ENCODE results near the gene BTNL8. TPM values are rescaled to one million over a fixed set of nuclear protein-coding genes. Genes with fewer than 3 reads are reported as not detected.

BTNL8 gene
- total RNA-seq, 1 donor from 2014 or later: not detected

DNA sequence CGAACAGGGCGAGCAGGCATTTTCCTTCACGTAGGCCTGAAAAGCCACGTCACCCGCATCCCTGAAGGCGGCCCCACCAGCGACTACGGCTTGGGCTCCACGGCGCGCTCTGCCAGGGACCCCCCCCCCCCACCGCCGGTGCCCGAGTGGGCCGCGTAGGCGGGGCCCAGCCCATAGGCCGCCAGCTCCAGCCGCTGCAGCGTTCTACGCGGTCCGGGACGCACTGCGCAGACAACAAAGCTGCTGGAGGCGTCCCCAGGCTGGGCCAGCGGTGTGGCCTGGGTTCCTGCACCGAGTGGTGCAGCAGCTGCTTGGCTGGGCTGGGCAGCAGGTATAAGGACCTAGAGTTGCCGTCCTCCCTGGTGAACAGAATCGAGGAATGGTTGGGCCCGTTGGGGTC lies 71.4 kb downstream of the BTNL8 start:
- no peak for ATAC-seq

DNA sequence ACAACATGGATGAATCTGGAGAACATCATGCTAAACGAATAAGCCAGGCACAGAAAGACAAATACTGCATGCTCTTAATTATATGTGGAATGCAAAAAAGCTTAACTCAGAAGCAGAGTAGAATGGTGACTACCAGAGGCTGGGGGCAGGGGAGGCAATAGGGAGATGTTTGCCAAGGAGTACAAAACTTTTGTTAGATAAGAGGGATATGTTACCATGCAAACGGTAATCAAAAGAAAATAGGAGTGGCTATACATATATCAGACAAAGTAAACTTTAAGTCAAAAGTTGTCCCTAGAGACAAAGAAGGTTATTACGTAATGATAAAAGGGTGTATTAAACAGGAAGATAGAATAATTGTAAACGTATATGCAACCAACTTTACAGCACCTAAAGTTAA lies 71.9 kb downstream of the BTNL8 start:
- ATAC-seq: no peak

DNA sequence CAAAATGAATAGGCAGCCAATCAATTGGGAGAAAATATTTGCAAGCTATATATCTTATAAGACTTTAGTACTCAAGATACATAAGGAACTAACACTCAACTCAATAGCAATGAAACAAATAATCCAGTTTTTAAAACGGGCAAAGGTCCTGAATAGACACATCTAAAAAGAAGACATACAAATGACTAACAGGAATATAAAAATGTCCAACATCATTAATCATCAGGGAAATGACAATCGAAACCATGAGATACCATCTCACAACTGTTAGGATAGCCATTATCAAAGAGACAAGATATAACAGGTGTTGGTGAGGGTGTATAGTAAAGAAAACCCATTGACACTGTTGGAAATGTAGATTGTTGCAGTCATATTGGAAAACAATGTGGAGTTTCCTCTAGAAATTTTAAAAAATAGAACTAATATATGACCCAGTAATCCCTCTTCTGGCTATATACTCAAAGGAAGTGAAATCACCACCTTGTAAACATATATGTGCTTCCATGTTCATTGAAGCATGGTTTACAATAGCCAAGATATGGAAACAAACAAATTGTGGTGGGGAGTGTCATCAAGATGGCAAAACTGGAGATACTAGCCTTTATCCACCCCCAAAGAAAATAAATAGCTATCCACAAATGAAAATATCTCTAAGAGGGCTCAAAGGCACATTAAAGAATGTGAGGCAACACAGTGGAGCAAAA lies 75.8 kb downstream of the BTNL8 start:
- ATAC-seq: no peak

DNA sequence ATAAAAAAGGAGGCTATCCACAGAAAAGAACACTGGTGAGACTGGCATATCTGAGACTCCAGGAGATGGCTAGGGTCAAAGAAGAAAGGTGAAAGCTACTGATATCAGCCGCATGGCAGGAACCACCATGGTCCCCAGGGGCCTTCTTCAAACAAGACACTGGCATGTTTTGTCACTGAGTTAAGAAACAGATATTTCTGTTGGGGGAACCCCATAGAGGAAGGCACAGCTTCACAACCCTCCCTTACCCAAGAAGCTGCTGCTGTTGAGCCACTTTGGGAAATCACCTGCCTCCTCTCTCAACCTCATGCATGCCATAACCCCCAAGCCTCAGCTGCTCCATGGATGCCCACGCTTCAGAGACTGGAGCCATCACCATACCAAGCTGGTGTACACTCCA lies 76.4 kb downstream of the BTNL8 start:
- no peak for ATAC-seq

DNA sequence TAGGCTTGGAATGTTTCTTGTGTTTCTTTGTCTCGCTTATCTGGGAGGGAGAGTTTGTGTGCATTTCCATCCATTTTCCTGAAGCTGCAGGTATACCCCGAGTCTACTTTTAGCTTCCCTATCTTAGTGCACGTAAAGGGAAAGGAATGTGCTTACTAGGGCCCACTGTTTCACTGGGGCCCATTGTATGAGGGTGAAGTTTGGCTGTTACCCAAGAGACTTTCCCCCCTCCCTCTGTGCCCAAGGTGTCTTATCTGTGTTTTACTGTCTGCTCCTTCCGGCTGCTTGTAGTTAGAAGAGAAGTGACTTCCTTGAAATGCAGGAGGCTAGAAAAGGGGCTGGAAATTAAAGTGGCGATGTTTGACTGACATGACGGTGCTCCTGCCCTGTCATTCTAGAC lies 77.6 kb downstream of the BTNL8 start:
- ATAC-seq: no peak

DNA sequence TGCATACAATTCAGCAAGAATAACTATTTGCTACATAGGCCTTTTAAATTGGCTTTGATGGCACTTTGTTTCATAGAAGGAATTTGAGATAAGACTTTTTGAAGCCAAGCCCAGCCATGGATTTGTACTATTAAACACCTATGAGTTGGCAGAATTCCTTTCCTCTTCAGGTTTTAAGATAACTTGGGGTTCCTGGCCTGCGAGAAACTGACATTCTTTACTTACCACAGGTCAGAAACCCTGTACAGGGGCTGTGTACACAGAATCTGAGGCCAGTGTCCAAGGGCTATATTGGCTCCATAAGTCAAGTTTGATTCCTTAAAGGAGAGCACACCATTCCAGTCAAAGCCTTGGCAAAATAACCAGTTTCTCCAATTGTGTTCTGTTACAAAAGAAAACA lies 78.9 kb downstream of the BTNL8 start:
- ATAC-seq: no peak

DNA sequence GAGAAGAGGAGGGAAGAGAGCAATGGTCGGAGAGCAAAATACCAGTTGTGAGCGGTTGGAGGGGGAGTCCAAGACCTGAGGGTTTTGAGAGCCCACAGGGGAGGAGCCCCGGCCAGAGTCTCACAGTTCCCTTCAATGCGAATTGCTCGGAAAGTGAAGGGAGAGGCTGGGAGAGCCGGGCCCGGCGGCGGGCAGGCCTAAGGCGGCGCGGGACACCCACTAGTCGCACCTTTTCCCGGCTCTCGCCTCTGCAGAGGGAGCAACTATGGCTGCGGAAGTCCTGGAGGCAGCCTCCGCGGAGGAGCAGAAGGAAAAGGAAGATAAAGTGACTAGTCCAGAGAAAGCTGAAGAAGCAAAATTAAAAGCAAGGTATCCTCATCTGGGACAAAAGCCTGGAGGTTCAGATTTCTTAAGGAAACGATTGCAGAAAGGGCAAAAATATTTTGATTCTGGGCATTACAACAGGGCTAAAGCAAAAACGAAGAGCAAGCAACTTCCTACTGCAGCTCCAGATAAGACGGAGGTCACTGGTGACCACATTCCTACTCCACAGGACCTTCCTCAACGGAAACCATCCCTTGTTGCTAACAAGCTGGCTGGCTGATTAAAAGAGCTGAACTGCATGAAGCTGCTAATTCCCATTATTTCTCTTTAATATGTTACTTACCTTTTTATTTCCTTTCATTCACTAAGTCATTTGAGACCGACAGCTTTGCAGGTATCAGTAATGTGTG lies 83.2 kb downstream of the BTNL8 start:
- ATAC-seq: no peak

DNA sequence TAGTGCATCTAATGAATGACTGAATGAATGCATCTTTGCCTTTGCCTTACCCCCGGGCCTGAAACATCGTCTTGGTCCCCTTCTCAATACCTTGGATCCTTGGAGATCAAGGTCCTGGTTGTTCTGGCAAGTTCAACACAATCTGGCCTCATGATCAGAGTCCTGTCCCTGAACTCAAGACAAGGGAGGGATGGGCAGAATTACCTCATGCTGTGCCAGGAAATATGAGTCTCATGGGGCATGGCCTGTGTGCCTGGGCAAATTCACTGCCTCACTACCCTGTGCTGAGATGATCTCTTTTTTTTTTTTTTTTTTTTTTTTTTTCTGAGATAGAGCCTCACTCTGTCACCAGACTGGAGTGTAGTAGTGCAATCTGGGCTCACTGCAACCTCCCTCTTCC lies 89.1 kb downstream of the BTNL8 start:
- no peak for ATAC-seq

DNA sequence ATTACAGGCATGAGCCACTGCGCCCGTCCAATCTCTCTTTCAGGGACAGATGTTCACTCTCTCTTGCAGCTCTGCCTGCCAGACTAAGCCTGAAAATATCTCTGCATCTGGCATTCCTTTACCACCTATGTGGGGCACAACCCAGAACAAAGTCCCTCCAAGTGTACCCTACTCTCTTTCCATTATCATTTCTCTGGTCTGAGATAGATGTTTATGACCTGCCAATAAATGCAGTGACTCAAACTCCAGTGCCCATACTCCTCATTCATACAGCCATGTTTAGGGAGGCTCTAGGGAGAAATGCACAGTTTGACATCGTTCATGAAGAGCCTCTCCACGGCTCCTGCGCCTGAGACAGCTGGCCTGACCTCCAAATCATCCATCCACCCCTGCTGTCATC lies 89.6 kb downstream of the BTNL8 start, which contains the start of gene BTNL3:
BTNL3 (plus strand) TSS at position 255 of the 400 bp plus-strand sequence. CDS start 183 bp downstream, outside the sequence.
- no peak for ATAC-seq

DNA sequence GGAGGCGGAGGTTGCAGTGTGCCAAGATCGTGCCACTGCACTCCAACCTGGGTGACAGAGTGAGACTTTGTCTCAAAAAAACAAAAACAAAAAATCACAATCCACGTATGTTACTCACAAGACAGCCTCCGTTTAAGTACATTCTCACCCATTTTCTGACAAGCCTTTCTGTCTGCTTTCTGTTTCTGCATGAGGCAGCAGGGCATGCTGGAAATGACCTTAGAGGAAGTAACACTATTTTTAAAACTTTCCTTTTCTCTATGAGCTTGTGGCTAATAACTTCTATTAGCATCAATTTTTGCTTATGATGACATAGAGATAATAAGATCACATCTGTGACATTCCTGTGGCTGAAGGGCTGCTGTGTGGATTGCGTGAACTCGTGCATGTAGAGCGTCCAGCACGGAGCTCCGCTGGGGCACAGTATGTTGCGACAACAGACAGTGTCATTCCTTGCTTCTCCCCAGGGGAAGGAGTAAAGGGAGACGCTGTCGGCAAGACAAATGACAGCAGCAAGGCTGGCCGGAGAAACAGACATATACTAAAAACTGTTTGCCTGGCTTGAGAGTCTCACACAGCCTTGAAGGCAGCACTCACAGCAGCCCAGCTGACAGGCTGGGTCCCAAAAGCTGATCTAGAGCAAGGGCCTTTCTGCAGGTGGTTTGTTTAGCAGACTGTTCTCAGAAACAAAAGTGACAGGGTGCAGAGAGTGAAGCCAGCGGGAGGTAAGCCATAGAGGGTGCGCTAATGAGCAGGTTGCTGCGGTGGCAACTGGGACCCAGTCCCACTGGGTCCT lies 91.3 kb downstream of the BTNL8 start:
- no peak for ATAC-seq

DNA sequence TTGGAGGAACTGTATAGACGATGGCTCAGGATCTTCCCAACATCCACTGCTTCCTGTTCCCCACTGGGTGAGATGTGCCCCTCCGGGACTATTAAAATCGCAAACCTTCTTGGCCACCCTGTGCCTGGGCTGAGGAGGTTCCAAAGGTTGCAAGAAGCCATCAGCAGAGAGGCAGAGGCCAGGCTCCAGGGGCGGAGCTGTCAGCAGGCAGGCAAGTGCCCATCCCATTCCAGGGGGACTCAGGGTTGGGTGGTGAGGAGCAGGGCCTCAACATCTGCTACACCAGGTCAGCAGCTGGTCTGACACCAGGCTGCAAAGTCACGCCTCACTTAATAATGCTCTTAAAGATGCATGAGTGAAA lies 91.9 kb downstream of the BTNL8 start:
- ATAC-seq: no peak

Other genes with a start within 250 kb of the BTNL8 start
- gene FLT4, start 249.6 kb upstream of the BTNL8 start, total RNA-seq: 1.9 TPM
- gene OR2Y1, start 159.1 kb upstream of the BTNL8 start, total RNA-seq: not detected
- 64.6 TPM for gene MGAT1, start 96.4 kb upstream of the BTNL8 start, total RNA-seq
- 12.9 TPM for gene ZFP62, start 37.9 kb upstream of the BTNL8 start, total RNA-seq
- gene BTNL3, start 89.7 kb downstream of the BTNL8 start, total RNA-seq: not detected
- gene BTNL9, start 141.1 kb downstream of the BTNL8 start, total RNA-seq: 2.5 TPM
- gene OR2V1, start 232.0 kb downstream of the BTNL8 start, total RNA-seq: not detected
- gene OR2V2, start 248.4 kb downstream of the BTNL8 start, total RNA-seq: not detected

Measured in esophagus mucosa (tissue), 1 donor.